Panc1 (cell line): ENCODE measurements around the gene NR2F1. TPM values are rescaled to one million over a fixed set of nuclear protein-coding genes. Genes with fewer than 3 reads are reported as not detected.

ENCODE experiments used
- ATAC-seq: fragments of 200-7000 bp; cut with Tn5 transposase; 2 replicates; pipeline ENCODE4 v1.9.1; 2020; ENCODE audit warnings: mild to moderate bottlenecking, moderate library complexity
- BruUV-seq: library from RNA; stranded (reverse); fragments of 400-500 nt; replicated peaks from 2 replicates; lab custom pipeline; 2021; lab: Mats Ljungman, UMichigan
- CTCF ChIA-PET: fragments of 300-600 bp; sonication (Branson Sonifier 250); formaldehyde crosslinking; loops from one replicate; lab custom pipeline; 2022; ENCODE audit warnings: antibody characterized with exemption; lab: Charles Lee
- POLR2A ChIA-PET: fragments of 300-600 bp; sonication (Branson Sonifier 250); formaldehyde crosslinking; loops from one replicate; lab custom pipeline; 2022; ENCODE audit warnings: antibody characterized with exemption; lab: Charles Lee
- DNase-seq: peaks from one replicate; pipeline ENCODE4 v3.0.0-alpha.2; 2010; ENCODE audit warnings: low read depth, low spot score
- H3K27ac ChIP-seq: 2 replicates; pipeline ENCODE4 v1.5.1; 2011; ENCODE audit warnings: mild to moderate bottlenecking, low read length, inconsistent platforms
- H3K27me3 ChIP-seq: fragments of 200-500 bp; sonication (Bioruptor generic); 2 replicates; pipeline ENCODE4 v1.6.0; 2014; ENCODE audit warnings: low read length, inconsistent platforms; ENCODE audit not compliant: control insufficient read depth, insufficient read depth
- H3K36me3 ChIP-seq: fragments of 200-500 bp; sonication (Bioruptor generic); 2 replicates; pipeline ENCODE4 v1.5.1; 2014; ENCODE audit warnings: inconsistent platforms, mild to moderate bottlenecking, low read length, moderate library complexity; ENCODE audit not compliant: control insufficient read depth, insufficient read depth
- H3K4me1 ChIP-seq: 2 replicates; pipeline ENCODE4 v1.5.1; 2011; ENCODE audit warnings: inconsistent platforms, mild to moderate bottlenecking, low read length, moderate library complexity; ENCODE audit not compliant: control insufficient read depth, insufficient read depth
- H3K4me3 ChIP-seq, 2 experiments: 2 replicates each; pipeline ENCODE4 v1.5.1; 2011 to 2012; ENCODE audit warnings: low read depth in 2 of 2, low read length in 2 of 2, mild to moderate bottlenecking in 2 of 2, inconsistent platforms in 1 of 2, moderate library complexity in 1 of 2
- H3K9me3 ChIP-seq: fragments of 200-500 bp; sonication (Bioruptor generic); 2 replicates; pipeline ENCODE4 v1.5.1; 2014; ENCODE audit warnings: low read depth, mild to moderate bottlenecking, inconsistent platforms, low read length, moderate library complexity; ENCODE audit not compliant: control insufficient read depth, insufficient read depth
- CTCF ChIP-seq: fragments of 450-650 bp; IDR thresholded peaks from 2 replicates; pipeline ENCODE4 v1.5.1; 2017; ENCODE audit warnings: mild to moderate bottlenecking
- POLR2AphosphoS5 ChIP-seq: IDR thresholded peaks from 2 replicates; pipeline ENCODE4 v1.6.1; 2012; ENCODE audit warnings: mild to moderate bottlenecking, low read depth, low read length, moderate library complexity
- REST ChIP-seq, 2 experiments: IDR thresholded peaks; 2 replicates each; pipeline ENCODE4 v1.6.1; 2011 to 2012; ENCODE audit warnings: low read depth in 2 of 2, control low read depth in 1 of 2, low read length in 1 of 2, mild to moderate bottlenecking in 1 of 2, moderate library complexity in 1 of 2; ENCODE audit not compliant: insufficient read depth in 1 of 2
- SIN3A ChIP-seq: IDR thresholded peaks from 2 replicates; pipeline ENCODE4 v1.6.1; 2012; ENCODE audit warnings: low read depth, mild to moderate bottlenecking, low read length, moderate library complexity, borderline replicate concordance; ENCODE audit not compliant: insufficient read depth
- TCF7L2 ChIP-seq: IDR thresholded peaks from 2 replicates; pipeline ENCODE4 v1.6.1; 2011; ENCODE audit warnings: mild to moderate bottlenecking, low read depth, low read length, inconsistent platforms
- in situ Hi-C: cut with HindIII; loops from 2 replicates; pipeline ENCODE4 v1.10.0; 2016; ENCODE audit warnings: low sequenced_read_pairs, low pct_unique_long_range_greater_than_20kb
- intact Hi-C: fragments of 100-400 bp; cut with micrococcal nuclease; formaldehyde crosslinking; loops from one replicate; pipeline ENCODE4 v1.10.0; 2022; ENCODE audit not compliant: unreplicated experiment
- total RNA-seq: library from RNA; stranded (reverse); gene quantifications from one replicate; pipeline ENCODE4 v1.2.1, GENCODE V29; 2021; ENCODE audit not compliant: unreplicated experiment

The NR2F1 gene
- total RNA-seq, 1 experiment from 2014 or later, result 49.5 TPM

GRCh38 chr5:93604644-93605515 lies 21.9 kb downstream of the NR2F1 start:
- in situ Hi-C loops, result loop anchor here (25.0 kb wide), 1 partner anchor 207 kb away; no protein-coding TSS in a partner anchor
- TF ChIP-seq CTCF (no peak), REST (IDR thresholded peaks at IDR 0.05; ENCODE audit: insufficient read depth in 1 of 2, low read depth in 2 of 2, low read length in 1 of 2) (no peak), SIN3A (no peak), TCF7L2 (no peak), POLR2AphosphoS5 (no peak)
- ATAC-seq (no peak), DNase-seq (no peak)
- no peaks in the 10 kb centered on the region; the same call in 1 of the 2 replicates for H3K36me3 ChIP-seq
- intact Hi-C loops, result loop anchor here (5.0 kb wide), 1 partner anchor 197 kb away; no protein-coding TSS in a partner anchor
- POLR2A ChIA-PET, result no interaction called here
- peaks cover 17% of the 10 kb centered on the region for H3K27me3 ChIP-seq
- H3K4me3 ChIP-seq, result no peak overlapping the region
- CTCF ChIA-PET, result interaction anchor here (0.6 kb wide), 1 partner anchor 743 kb away, joined by 4 read pairs; no protein-coding TSS in a partner anchor
- peaks cover 19% of the 10 kb centered on the region for H3K4me1 ChIP-seq
- no peak overlapping the region for H3K27ac ChIP-seq
- no peaks in the 10 kb centered on the region for H3K9me3 ChIP-seq
- no TSS peak for BruUV-seq

GRCh38 chr5:93606382-93606752 lies 23.3 kb downstream of the NR2F1 start:
- DNase-seq (no peak), ATAC-seq (no peak)
- TF ChIP-seq TCF7L2, result no peak
- no peak for TF ChIP-seq POLR2AphosphoS5
- no peak for TF ChIP-seq SIN3A
- no peak for TF ChIP-seq REST (IDR thresholded peaks at IDR 0.05; ENCODE audit: insufficient read depth in 1 of 2, low read depth in 2 of 2, low read length in 1 of 2)
- intact Hi-C loops, result loop anchor here (5.0 kb wide), 1 partner anchor 196 kb away; no protein-coding TSS in a partner anchor
- ChIA-PET POLR2A (no interaction called here), CTCF (no interaction called here)
- Histone ChIP-seq H3K4me1 (peaks cover 13% of the 10 kb centered on the region; the same call in 1 of the 2 replicates), H3K4me3 (no peak overlapping the region), H3K27ac (no peak overlapping the region), H3K9me3 (no peaks in the 10 kb centered on the region), H3K27me3 (peaks cover 31% of the 10 kb centered on the region), H3K36me3 (no peaks in the 10 kb centered on the region; the same call in 1 of the 2 replicates)
- no TSS peak for BruUV-seq
- in situ Hi-C loops, result loop anchor here (25.0 kb wide), 1 partner anchor 206 kb away; no protein-coding TSS in a partner anchor
